Measurements from ENCODE around the gene PXYLP1. TPM values are rescaled to one million over a fixed set of nuclear protein-coding genes. Genes with fewer than 3 reads are reported as not detected.
A peak's percentile ranks its signal among the peaks of the same experiment; 100 is the strongest.

Gene PXYLP1
- total RNA-seq (49.0 TPM), polyA plus RNA-seq (41.5 TPM)
- long read RNA-seq, donor 1, partial matches to known transcripts: 0 of 1 reads
- long read RNA-seq, donor 1, other reads (novel, unspliced or antisense): 0 of 1 reads
- long read RNA-seq, donor 2, full-length matches to known transcripts: 28 of 75 reads
- long read RNA-seq, donor 2, partial matches to known transcripts: 47 of 75 reads
- long read RNA-seq, donor 2, other reads (novel, unspliced or antisense): 0 of 75 reads
- long read RNA-seq, donor 3, full-length matches to known transcripts: 22 of 22 reads
- long read RNA-seq, donor 3, partial matches to known transcripts: 0 of 22 reads
- long read RNA-seq, donor 3, other reads (novel, unspliced or antisense): 0 of 22 reads
- long read RNA-seq, donor 4, full-length matches to known transcripts: 4 of 4 reads
- long read RNA-seq, donor 4, partial matches to known transcripts: 0 of 4 reads
- long read RNA-seq, donor 4, other reads (novel, unspliced or antisense): 0 of 4 reads
- long read RNA-seq, donor 5, transcript PXYLP1-201 (6 exons, 3,281 nt): major isoform, 13 of 18 reads
- long read RNA-seq, donor 5, partial matches to known transcripts: 0 of 18 reads
- long read RNA-seq, donor 5, other reads (novel, unspliced or antisense): 0 of 18 reads
- long read RNA-seq, donor 6, partial matches to known transcripts: 0 of 2 reads
- long read RNA-seq, donor 6, other reads (novel, unspliced or antisense): 0 of 2 reads
- long read RNA-seq, donor 7, partial matches to known transcripts: 0 of 5 reads
- long read RNA-seq, donor 7, other reads (novel, unspliced or antisense): 0 of 5 reads
- long read RNA-seq, donor 8, partial matches to known transcripts: 0 of 4 reads
- long read RNA-seq, donor 8, other reads (novel, unspliced or antisense): 0 of 4 reads
- long read RNA-seq, donor 9, full-length matches to known transcripts: 14 of 14 reads
- long read RNA-seq, donor 9, partial matches to known transcripts: 0 of 14 reads
- long read RNA-seq, donor 9, other reads (novel, unspliced or antisense): 0 of 14 reads
- long read RNA-seq, donor 10, partial matches to known transcripts: 0 of 5 reads
- long read RNA-seq, donor 10, other reads (novel, unspliced or antisense): 0 of 5 reads

- peaks cover 3 to 16% of the 10 kb centered on the region in 2 donors for H3K36me3 ChIP-seq (ENCODE audit: control insufficient read depth in 2 of 2, insufficient read depth in 2 of 2, low read length in 1 of 2)
- DNase-seq (ENCODE audit: low read depth in 6 of 9, low spot score in 9 of 9): peak in 8 of 9 donors; percentile 60 to 93 (median 84)
- H3K4me1 ChIP-seq (ENCODE audit: control insufficient read depth in 2 of 2, insufficient read depth in 2 of 2, low read length in 2 of 2): peaks cover 59 to 77% of the 10 kb centered on the region in 2 donors
- peaks cover 0 to 4% of the 10 kb centered on the region in 2 donors for H3K27me3 ChIP-seq (ENCODE audit: control insufficient read depth in 2 of 2, insufficient read depth in 1 of 2, low read length in 1 of 2)
- peak within 1 kb of the TSS; percentile 86 to 98 for H3K27ac ChIP-seq (ENCODE audit: low read depth in 1 of 2, low read length in 1 of 2)
- peak within 1 kb of the TSS; percentile 88 to 96 for H3K4me3 ChIP-seq (ENCODE audit: low read length in 2 of 2)
- under 1% methylated on average over 92 of the region's 92 CpGs for WGBS
- H3K9me3 ChIP-seq (ENCODE audit: control insufficient read depth in 2 of 2, insufficient read depth in 1 of 2, low read length in 1 of 2): no peaks in the 10 kb centered on the region
These were observed at the start of gene PXYLP1 for GRCh38 chr3:141231101-141231951. Gene PXYLP1 (plus strand): TSS chr3:141231825. CDS start chr3:141260176, 28,351 bp downstream.

DNA sequence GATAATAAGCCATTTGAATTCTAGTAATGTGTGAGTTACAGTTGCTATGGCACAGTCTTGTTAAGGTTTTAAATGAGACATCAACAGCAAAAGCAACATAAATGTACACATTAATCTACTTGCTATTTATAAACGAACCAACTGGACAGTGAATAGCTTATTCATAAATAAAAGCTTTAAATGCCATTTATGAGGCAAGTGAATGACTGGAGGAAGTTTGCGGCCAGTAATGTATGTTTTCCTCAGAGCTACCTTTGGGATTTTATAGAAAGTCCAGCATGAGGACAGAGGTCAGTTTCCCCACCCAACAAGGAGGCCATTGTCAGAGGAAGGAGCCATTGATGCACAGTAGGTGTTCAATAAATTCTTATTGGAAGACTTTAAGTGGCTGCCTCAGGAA is 48.0 kb upstream of the PXYLP1 start:
- Histone ChIP-seq H3K9me3 (ENCODE audit: control insufficient read depth in 2 of 2, insufficient read depth in 1 of 2, low read length in 1 of 2) (no peaks in the 10 kb centered on the region), H3K36me3 (ENCODE audit: control insufficient read depth in 2 of 2, insufficient read depth in 2 of 2, low read length in 1 of 2) (no peaks in the 10 kb centered on the region), H3K27me3 (ENCODE audit: control insufficient read depth in 2 of 2, insufficient read depth in 1 of 2, low read length in 1 of 2) (no peaks in the 10 kb centered on the region), H3K4me3 (ENCODE audit: low read length in 2 of 2) (no peak overlapping the region), H3K27ac (ENCODE audit: low read depth in 1 of 2, low read length in 1 of 2) (no peak overlapping the region), H3K4me1 (ENCODE audit: control insufficient read depth in 2 of 2, insufficient read depth in 2 of 2, low read length in 2 of 2) (no peaks in the 10 kb centered on the region)
- 73% methylated on average over 2 of the region's 2 CpGs for WGBS
- DNase-seq (ENCODE audit: low read depth in 6 of 9, low spot score in 9 of 9): no peak

- Histone ChIP-seq H3K9me3 (ENCODE audit: control insufficient read depth in 2 of 2, insufficient read depth in 1 of 2, low read length in 1 of 2) (no peaks in the 10 kb centered on the region), H3K4me3 (ENCODE audit: low read length in 2 of 2) (no peak overlapping the region), H3K27ac (ENCODE audit: low read depth in 1 of 2, low read length in 1 of 2) (no peak overlapping the region), H3K36me3 (ENCODE audit: control insufficient read depth in 2 of 2, insufficient read depth in 2 of 2, low read length in 1 of 2) (no peaks in the 10 kb centered on the region), H3K27me3 (ENCODE audit: control insufficient read depth in 2 of 2, insufficient read depth in 1 of 2, low read length in 1 of 2) (no peaks in the 10 kb centered on the region), H3K4me1 (ENCODE audit: control insufficient read depth in 2 of 2, insufficient read depth in 2 of 2, low read length in 2 of 2) (no peaks in the 10 kb centered on the region)
- no peak for DNase-seq (ENCODE audit: low read depth in 6 of 9, low spot score in 9 of 9)
- 93% methylated on average over 4 of the region's 4 CpGs for WGBS
These were observed 47.2 kb upstream of the PXYLP1 start for GRCh38 chr3:141184430-141184829.

- H3K9me3 ChIP-seq (ENCODE audit: control insufficient read depth in 2 of 2, insufficient read depth in 1 of 2, low read length in 1 of 2): no peaks in the 10 kb centered on the region
- H3K27ac ChIP-seq (ENCODE audit: low read depth in 1 of 2, low read length in 1 of 2): no peak overlapping the region
- WGBS: 82% methylated on average over 2 of the region's 2 CpGs
- H3K4me1 ChIP-seq (ENCODE audit: control insufficient read depth in 2 of 2, insufficient read depth in 2 of 2, low read length in 2 of 2): no peaks in the 10 kb centered on the region
- no peak overlapping the region for H3K4me3 ChIP-seq (ENCODE audit: low read length in 2 of 2)
- H3K27me3 ChIP-seq (ENCODE audit: control insufficient read depth in 2 of 2, insufficient read depth in 1 of 2, low read length in 1 of 2): no peaks in the 10 kb centered on the region
- H3K36me3 ChIP-seq (ENCODE audit: control insufficient read depth in 2 of 2, insufficient read depth in 2 of 2, low read length in 1 of 2): no peaks in the 10 kb centered on the region
- no peak for DNase-seq (ENCODE audit: low read depth in 6 of 9, low spot score in 9 of 9)
These were observed 40.4 kb upstream of the PXYLP1 start for GRCh38 chr3:141191097-141191749.

GRCh38 chr3:141192345-141192744 is 39.3 kb upstream of the PXYLP1 start:
- peak; percentile 84 to 98 (median 94) for DNase-seq (ENCODE audit: low read depth in 6 of 9, low spot score in 9 of 9)
- Histone ChIP-seq H3K36me3 (ENCODE audit: control insufficient read depth in 2 of 2, insufficient read depth in 2 of 2, low read length in 1 of 2) (no peaks in the 10 kb centered on the region), H3K4me1 (ENCODE audit: control insufficient read depth in 2 of 2, insufficient read depth in 2 of 2, low read length in 2 of 2) (no peaks in the 10 kb centered on the region), H3K27ac (ENCODE audit: low read depth in 1 of 2, low read length in 1 of 2) (no peak overlapping the region), H3K27me3 (ENCODE audit: control insufficient read depth in 2 of 2, insufficient read depth in 1 of 2, low read length in 1 of 2) (no peaks in the 10 kb centered on the region), H3K9me3 (ENCODE audit: control insufficient read depth in 2 of 2, insufficient read depth in 1 of 2, low read length in 1 of 2) (no peaks in the 10 kb centered on the region), H3K4me3 (ENCODE audit: low read length in 2 of 2) (no peak overlapping the region)
- WGBS: 16% methylated on average over 11 of the region's 11 CpGs

DNA sequence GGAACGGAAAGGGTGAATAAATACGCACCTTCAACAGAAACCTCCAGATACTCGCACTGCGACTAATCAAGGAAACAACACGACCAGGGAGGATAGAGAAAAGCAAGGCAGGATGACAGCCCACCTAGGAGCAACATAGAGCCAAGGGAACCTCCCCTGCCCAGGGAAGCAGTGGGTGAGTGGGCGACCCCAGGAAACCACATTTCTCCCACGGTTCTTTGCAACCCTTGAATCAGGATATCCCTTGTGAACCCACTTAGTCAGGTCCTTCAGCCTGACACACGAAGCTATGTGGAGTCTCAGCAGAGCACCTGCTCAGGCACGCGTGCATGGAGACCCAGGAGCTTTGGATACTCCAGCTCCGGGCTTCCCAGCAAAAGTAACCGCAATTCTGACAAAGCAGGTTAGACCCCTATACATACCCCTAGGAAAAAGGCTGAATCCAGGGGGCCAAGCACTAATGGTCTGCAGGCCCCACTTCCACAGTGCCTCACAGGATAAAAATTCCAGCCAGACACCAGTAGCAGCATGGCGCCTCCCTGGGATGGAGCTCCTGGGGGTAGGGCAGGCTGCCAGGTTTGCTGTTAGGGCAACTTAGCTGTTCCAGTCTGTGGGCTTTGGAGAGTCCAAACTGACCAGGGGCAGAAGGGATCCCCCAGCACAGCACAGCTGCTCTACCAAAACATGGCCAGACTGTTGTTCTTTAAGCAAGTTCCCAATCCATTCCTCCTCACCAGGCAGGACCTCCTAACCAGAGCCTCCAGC is 38.4 kb upstream of the PXYLP1 start:
- Histone ChIP-seq H3K36me3 (ENCODE audit: control insufficient read depth in 2 of 2, insufficient read depth in 2 of 2, low read length in 1 of 2) (no peaks in the 10 kb centered on the region), H3K4me3 (ENCODE audit: low read length in 2 of 2) (no peak overlapping the region), H3K27ac (ENCODE audit: low read depth in 1 of 2, low read length in 1 of 2) (no peak overlapping the region), H3K4me1 (ENCODE audit: control insufficient read depth in 2 of 2, insufficient read depth in 2 of 2, low read length in 2 of 2) (no peaks in the 10 kb centered on the region), H3K27me3 (ENCODE audit: control insufficient read depth in 2 of 2, insufficient read depth in 1 of 2, low read length in 1 of 2) (no peaks in the 10 kb centered on the region), H3K9me3 (ENCODE audit: control insufficient read depth in 2 of 2, insufficient read depth in 1 of 2, low read length in 1 of 2) (no peaks in the 10 kb centered on the region)
- WGBS: 77% methylated on average over 13 of the region's 13 CpGs
- no peak for DNase-seq (ENCODE audit: low read depth in 6 of 9, low spot score in 9 of 9)

DNA sequence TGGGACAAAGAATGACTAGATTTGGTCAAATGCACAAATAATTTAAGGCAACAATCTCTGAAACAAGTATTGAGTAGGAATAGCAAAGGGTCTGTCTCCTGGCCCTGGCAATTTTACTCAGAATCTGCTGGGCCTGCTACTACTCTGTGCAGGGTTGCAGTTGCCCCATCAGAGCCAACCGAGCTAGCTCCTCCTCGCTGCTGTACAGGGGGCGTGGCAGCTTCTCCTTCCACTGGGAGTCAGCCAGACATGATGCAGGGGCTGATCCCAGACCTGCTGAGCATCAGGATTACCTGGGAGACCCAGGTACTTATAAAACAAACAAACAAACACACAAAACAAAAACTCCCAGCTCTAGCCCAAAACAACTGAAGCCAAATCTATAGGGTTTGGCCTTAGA is 30.5 kb upstream of the PXYLP1 start:
- WGBS: 91% methylated on average over 3 of the region's 3 CpGs
- no peak for DNase-seq (ENCODE audit: low read depth in 6 of 9, low spot score in 9 of 9)
- H3K4me1 ChIP-seq (ENCODE audit: control insufficient read depth in 2 of 2, insufficient read depth in 2 of 2, low read length in 2 of 2): no peaks in the 10 kb centered on the region

More for the DNA sequence above, 30.5 kb upstream of the PXYLP1 start:
- Histone ChIP-seq H3K9me3 (ENCODE audit: control insufficient read depth in 2 of 2, insufficient read depth in 1 of 2, low read length in 1 of 2) (no peaks in the 10 kb centered on the region), H3K27me3 (ENCODE audit: control insufficient read depth in 2 of 2, insufficient read depth in 1 of 2, low read length in 1 of 2) (no peaks in the 10 kb centered on the region), H3K36me3 (ENCODE audit: control insufficient read depth in 2 of 2, insufficient read depth in 2 of 2, low read length in 1 of 2) (no peaks in the 10 kb centered on the region), H3K4me3 (ENCODE audit: low read length in 2 of 2) (no peak overlapping the region), H3K27ac (ENCODE audit: low read depth in 1 of 2, low read length in 1 of 2) (no peak overlapping the region)

All from thymus (tissue), 14 donors.